Measurements from ENCODE around the gene TJP1. TPM values are rescaled to one million over a fixed set of nuclear protein-coding genes. Genes with fewer than 3 reads are reported as not detected.
A peak's percentile ranks its signal among the peaks of the same experiment; 100 is the strongest.
"Not testable (repeated sequence)": the region's sequence is repeated elsewhere in the genome, so short reads cannot be mapped to it uniquely, and the experiment has no call there.

Gene TJP1
- total RNA-seq, 4 donors from 2014 or later, result 45.4 to 112 (median 88.3) TPM

DNA sequence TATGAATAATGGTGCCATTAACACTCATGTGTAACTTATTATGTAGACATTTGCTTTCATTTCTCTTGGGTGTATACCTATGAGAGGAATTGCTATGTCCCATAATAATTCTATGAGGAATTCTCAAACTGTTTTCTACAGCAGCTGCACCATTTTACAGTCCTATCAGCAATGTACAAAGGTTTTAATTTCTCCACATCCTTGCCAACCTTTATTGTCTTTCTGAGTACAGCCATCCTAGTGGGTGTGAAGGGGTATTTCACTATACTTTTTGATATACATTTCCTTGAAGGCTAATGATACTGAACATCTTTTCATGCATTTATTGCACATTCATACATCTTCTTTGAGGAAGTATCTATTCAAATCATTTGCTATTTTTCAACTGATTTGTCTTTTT, 34.5 kb downstream of the TJP1 start:
- no peak overlapping the region for H3K4me3 ChIP-seq
- no peaks in the 10 kb centered on the region for H3K36me3 ChIP-seq
- no peak overlapping the region for H3K27ac ChIP-seq
- no peaks in the 10 kb centered on the region for H3K4me1 ChIP-seq
- no peak for DNase-seq
- H3K9me3 ChIP-seq, result no peaks in the 10 kb centered on the region
- no peak for TF ChIP-seq POLR2A (IDR thresholded peaks at IDR 0.05)
- TF ChIP-seq, protein P1, sequence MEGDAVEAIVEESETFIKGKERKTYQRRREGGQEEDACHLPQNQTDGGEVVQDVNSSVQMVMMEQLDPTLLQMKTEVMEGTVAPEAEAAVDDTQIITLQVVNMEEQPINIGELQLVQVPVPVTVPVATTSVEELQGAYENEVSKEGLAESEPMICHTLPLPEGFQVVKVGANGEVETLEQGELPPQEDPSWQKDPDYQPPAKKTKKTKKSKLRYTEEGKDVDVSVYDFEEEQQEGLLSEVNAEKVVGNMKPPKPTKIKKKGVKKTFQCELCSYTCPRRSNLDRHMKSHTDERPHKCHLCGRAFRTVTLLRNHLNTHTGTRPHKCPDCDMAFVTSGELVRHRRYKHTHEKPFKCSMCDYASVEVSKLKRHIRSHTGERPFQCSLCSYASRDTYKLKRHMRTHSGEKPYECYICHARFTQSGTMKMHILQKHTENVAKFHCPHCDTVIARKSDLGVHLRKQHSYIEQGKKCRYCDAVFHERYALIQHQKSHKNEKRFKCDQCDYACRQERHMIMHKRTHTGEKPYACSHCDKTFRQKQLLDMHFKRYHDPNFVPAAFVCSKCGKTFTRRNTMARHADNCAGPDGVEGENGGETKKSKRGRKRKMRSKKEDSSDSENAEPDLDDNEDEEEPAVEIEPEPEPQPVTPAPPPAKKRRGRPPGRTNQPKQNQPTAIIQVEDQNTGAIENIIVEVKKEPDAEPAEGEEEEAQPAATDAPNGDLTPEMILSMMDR (IDR thresholded peaks at IDR 0.05), result peak in 2 of 6 experiments; percentile 6 to 19
- H3K27me3 ChIP-seq, result no peaks in the 10 kb centered on the region

DNA sequence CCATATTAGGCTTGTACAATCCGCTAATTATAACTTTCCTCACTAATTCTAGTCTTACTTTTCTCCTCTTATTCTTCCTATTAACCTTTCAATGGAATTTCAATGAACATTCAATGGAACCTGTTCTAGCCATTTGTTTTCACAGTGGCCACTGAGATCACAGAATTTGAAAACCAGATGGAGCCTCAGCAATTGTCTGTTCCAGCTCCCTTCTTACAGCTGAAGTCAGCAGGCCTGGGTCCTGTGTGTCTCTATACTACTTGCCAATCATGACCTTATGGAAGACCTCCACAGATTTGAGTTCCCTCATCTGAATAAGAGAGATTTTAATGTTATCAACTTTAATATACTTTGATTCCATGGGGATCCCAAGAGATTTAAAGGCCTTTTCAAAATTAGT, 36.6 kb downstream of the TJP1 start:
- no peaks in the 10 kb centered on the region for H3K27me3 ChIP-seq
- TF ChIP-seq POLR2A (IDR thresholded peaks at IDR 0.05), result no peak
- TF ChIP-seq, protein P1 (IDR thresholded peaks at IDR 0.05), result no peak
- no peaks in the 10 kb centered on the region for H3K9me3 ChIP-seq
- H3K4me1 ChIP-seq, result no peaks in the 10 kb centered on the region
- H3K27ac ChIP-seq, result no peak overlapping the region
- H3K36me3 ChIP-seq, result no peaks in the 10 kb centered on the region
- no peak overlapping the region for H3K4me3 ChIP-seq
- DNase-seq, result no peak

DNA sequence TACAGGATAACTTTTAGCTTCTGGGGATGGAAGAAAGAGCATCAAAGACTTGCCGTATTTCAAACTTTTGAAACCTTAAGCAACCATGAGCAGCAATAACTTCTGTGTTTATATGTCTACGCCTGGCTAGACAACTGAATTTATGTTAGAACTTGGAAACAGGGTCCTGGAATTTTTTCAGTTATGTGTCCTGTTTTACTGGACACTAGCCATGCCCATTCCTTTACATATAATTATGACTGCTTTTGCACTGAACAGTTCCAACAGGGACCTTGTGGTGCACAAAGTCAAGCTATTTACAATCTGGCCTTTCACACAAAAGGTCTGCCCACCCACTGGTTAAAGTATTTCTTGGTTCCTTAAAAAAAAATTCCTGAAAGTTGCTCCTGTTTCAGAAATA, 37.1 kb downstream of the TJP1 start:
- no peaks in the 10 kb centered on the region for H3K27me3 ChIP-seq
- H3K9me3 ChIP-seq, result no peaks in the 10 kb centered on the region
- TF ChIP-seq, protein P1 (IDR thresholded peaks at IDR 0.05), result no peak
- no peak for TF ChIP-seq POLR2A (IDR thresholded peaks at IDR 0.05)
- H3K27ac ChIP-seq, result no peak overlapping the region
- no peaks in the 10 kb centered on the region for H3K36me3 ChIP-seq
- H3K4me3 ChIP-seq, result no peak overlapping the region
- H3K4me1 ChIP-seq, result no peaks in the 10 kb centered on the region
- no peak for DNase-seq

DNA sequence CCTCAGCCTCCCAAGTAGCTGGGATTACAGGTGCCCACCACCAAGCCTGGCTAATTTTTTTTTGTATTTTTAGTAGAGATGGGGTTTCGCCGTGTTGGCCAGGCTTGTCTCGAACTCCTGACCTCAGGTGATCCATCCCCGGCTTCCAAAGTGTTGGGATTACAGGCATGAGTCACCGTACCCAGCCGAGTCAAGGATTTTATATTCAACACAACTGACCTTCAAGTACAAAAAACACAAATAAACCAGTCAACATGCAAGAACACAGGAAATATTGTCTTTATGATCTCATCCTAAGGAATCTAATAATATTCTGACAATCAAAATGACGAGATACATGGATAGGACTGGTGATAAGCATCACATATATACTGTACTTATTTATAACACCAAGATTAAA, 37.9 kb downstream of the TJP1 start:
- DNase-seq, result no peak
- TF ChIP-seq, protein P1 (IDR thresholded peaks at IDR 0.05), result no peak
- TF ChIP-seq POLR2A (IDR thresholded peaks at IDR 0.05), result no peak
- Histone ChIP-seq H3K27ac (no peak overlapping the region), H3K4me3 (no peak overlapping the region), H3K27me3 (no peaks in the 10 kb centered on the region), H3K4me1 (no peaks in the 10 kb centered on the region), H3K9me3 (no peaks in the 10 kb centered on the region), H3K36me3 (no peaks in the 10 kb centered on the region)

DNA sequence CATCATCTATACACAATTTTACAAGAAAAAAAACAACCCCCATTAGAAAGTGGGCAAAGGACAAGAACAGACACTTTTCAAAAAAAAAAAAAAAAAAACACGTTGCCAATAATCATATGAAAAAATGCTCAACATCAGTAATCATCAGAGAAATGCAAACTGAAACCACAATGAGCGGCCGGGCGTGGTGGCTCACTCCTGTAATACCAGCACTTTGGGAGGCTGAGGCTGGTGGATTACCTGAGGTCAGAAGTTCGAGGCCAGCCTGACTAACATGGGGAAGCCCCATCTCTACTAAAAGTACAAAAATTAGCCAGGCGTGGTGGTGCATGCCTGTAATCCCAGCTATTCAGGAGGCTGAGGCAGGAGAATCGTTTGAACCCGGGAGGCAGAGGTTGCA, 39.5 kb downstream of the TJP1 start:
- not testable (repeated sequence) for H3K4me3 ChIP-seq, H3K36me3 ChIP-seq, DNase-seq, H3K9me3 ChIP-seq, H3K4me1 ChIP-seq, H3K27me3 ChIP-seq, H3K27ac ChIP-seq

DNA sequence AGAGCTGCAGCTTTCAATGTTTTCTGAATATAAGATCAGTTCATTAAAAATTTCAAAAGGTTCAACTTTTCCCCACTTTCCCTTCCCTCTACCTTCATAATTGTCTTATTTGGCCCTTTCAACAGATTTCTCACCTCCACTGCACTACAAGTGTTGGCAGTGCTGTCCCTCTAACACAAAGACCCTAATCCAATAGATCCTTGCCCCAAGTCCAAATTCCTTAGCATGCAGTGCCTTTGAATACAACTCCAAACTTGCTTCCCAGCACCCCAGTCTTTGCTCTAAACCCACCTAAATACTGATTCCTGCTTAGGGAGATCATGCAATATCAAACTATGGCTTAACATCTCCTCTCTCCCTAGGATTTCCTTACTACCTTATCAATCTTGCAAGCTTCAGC, 43.9 kb downstream of the TJP1 start:
- Histone ChIP-seq H3K9me3 (no peaks in the 10 kb centered on the region), H3K4me3 (no peak overlapping the region), H3K4me1 (no peaks in the 10 kb centered on the region), H3K27ac (no peak overlapping the region), H3K36me3 (no peaks in the 10 kb centered on the region), H3K27me3 (no peaks in the 10 kb centered on the region)
- no peak for TF ChIP-seq POLR2A (IDR thresholded peaks at IDR 0.05)
- TF ChIP-seq, protein P1 (IDR thresholded peaks at IDR 0.05), result no peak
- DNase-seq, result no peak
